HepG2 (cell line): ENCODE measurements around the gene CD276.

Experiments
- AGO2 ChIP-seq: fragments of 200-400 bp; formaldehyde crosslinking; optimal IDR thresholded peaks from 2 replicates; pipeline ENCODE3; 2017; ENCODE audit warnings: mild to moderate bottlenecking, low read depth, low read length, moderate library complexity
- KLF9 ChIP-seq: IDR thresholded peaks from 2 replicates; pipeline ENCODE4 v1.6.1; 2016; ENCODE audit warnings: low read depth
- NPAS2 ChIP-seq: sonication (generic); formaldehyde crosslinking; IDR thresholded peaks from 2 replicates; pipeline ENCODE4 v1.8.0; 2022; ENCODE audit warnings: mild to moderate bottlenecking, missing genetic modification reagents, borderline replicate concordance
- PHF8 ChIP-seq: sonication (generic); formaldehyde crosslinking; IDR thresholded peaks from 2 replicates; pipeline ENCODE4 v1.5.0; 2020; ENCODE audit warnings: missing genetic modification reagents
- SNRNP70 ChIP-seq: fragments of 200-400 bp; formaldehyde crosslinking; IDR thresholded peaks from 2 replicates; pipeline ENCODE4 v1.6.1; 2017; ENCODE audit warnings: mild to moderate bottlenecking, low read depth, low read length, moderate library complexity
- TFE3 ChIP-seq: IDR thresholded peaks from 2 replicates; pipeline ENCODE4 v1.6.1; 2016
- YY1 ChIP-seq: IDR thresholded peaks from 2 replicates; pipeline ENCODE4 v1.6.1; 2011; ENCODE audit warnings: low read length, low read depth, moderate library complexity, mild to moderate bottlenecking; ENCODE audit not compliant: insufficient read depth, insufficient replicate concordance
- ZNF317 ChIP-seq: sonication (generic); formaldehyde crosslinking; IDR thresholded peaks from 2 replicates; pipeline ENCODE4 v1.5.0; 2020; ENCODE audit warnings: mild to moderate bottlenecking, missing genetic modification reagents
- TF ChIP-seq, protein P1 (sequence below): sonication (generic); formaldehyde crosslinking; IDR thresholded peaks from 2 replicates; pipeline ENCODE4 v1.5.0; 2020; ENCODE audit warnings: missing genetic modification reagents

DNA sequence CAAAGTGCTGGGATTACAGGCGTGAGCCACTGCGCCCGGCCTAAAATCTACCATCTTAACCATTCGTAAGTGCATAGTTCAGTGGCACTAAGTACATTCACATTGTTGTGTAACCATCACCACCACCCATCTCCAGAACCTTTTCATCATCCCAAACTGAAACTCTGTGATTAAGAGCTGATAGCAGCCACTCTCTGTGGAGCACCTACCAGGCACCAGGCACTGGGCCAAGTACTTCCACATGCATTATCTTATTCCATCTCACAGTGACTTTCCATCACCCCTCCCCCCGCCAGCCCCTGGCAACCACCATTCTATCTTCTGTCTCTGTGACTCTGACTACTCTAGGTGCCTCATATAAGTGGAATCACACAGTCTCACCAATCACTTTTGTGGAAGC lies 71.3 kb downstream of the CD276 start:
- TF ChIP-seq YY1 (no peak), AGO2 (no peak), TFE3 (CRISPR knock-in tag) (no peak), SNRNP70 (no peak), NPAS2 (CRISPR knock-in tag) (no peak), PHF8 (CRISPR knock-in tag) (no peak), ZNF317 (no peak), KLF9 (no peak)
- TF ChIP-seq, protein P1, sequence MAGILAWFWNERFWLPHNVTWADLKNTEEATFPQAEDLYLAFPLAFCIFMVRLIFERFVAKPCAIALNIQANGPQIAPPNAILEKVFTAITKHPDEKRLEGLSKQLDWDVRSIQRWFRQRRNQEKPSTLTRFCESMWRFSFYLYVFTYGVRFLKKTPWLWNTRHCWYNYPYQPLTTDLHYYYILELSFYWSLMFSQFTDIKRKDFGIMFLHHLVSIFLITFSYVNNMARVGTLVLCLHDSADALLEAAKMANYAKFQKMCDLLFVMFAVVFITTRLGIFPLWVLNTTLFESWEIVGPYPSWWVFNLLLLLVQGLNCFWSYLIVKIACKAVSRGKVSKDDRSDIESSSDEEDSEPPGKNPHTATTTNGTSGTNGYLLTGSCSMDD (CRISPR knock-in tag) = no peak
